ENCODE measurements around the gene PMP22. TPM values are rescaled to one million over a fixed set of nuclear protein-coding genes. Genes with fewer than 3 reads are reported as not detected.

PMP22 gene
- total RNA-seq, 6 donors from 2014 or later: 49.7 to 179 (median 105) TPM

- DNase-seq (peak; percentile 69 to 83), ATAC-seq (ENCODE audit: low FRiP score in 2 of 2) (peak; percentile 56 to 77)
- peak overlapping the region; percentile 86 to 93 (median 88) for H3K27ac ChIP-seq
- WGBS, 2 donors: 5 to 7% methylated on average over 8 to 17 of the region's 17 CpGs
- H3K9me3 ChIP-seq: no peaks in the 10 kb centered on the region
- no peaks in the 10 kb centered on the region for H3K27me3 ChIP-seq
- H3K36me3 ChIP-seq: peaks cover 5 to 13% (median 6%) of the 10 kb centered on the region in 4 donors
- peaks cover 16 to 61% (median 41%) of the 10 kb centered on the region in 4 donors for H3K4me1 ChIP-seq
- TF ChIP-seq EP300 (IDR thresholded peaks at IDR 0.05): no peak
- TF ChIP-seq CTCF (IDR thresholded peaks at IDR 0.05): no peak
- peak in 1 of 4 donors; percentile 19 for TF ChIP-seq POLR2A (IDR thresholded peaks at IDR 0.05)
- peak; percentile 39 to 72 for TF ChIP-seq POLR2AphosphoS5 (IDR thresholded peaks at IDR 0.05)
- H3K4me3 ChIP-seq: peak overlapping the region; percentile 7 to 71 (median 58)
These were observed 1.9 kb downstream of the PMP22 start for GRCh38 chr17:15263206-15263579.

- 3 to 6% methylated on average over 25 to 51 of the region's 60 CpGs for WGBS, 2 donors
These were observed 2.6 kb downstream of the PMP22 start for GRCh38 chr17:15262291-15263205.

GRCh38 chr17:15261802-15262290 is 3.3 kb downstream of the PMP22 start:
- Histone ChIP-seq H3K27me3 (no peaks in the 10 kb centered on the region), H3K27ac (peak overlapping the region; percentile 86 to 93 (median 88)), H3K4me1 (peaks cover 27 to 72% (median 55%) of the 10 kb centered on the region in 4 donors), H3K36me3 (peaks cover 6 to 18% (median 7%) of the 10 kb centered on the region in 4 donors), H3K4me3 (peak overlapping the region; percentile 7 to 71 (median 58)), H3K9me3 (no peaks in the 10 kb centered on the region)
- 0 to 9% methylated on average over 2 to 9 of the region's 9 CpGs for WGBS, 2 donors
- ATAC-seq (ENCODE audit: low FRiP score in 2 of 2): no peak
- DNase-seq: no peak
- TF ChIP-seq POLR2A (IDR thresholded peaks at IDR 0.05): no peak

More at GRCh38 chr17:15262291-15263205, 2.6 kb downstream of the PMP22 start:
- Histone ChIP-seq H3K4me1 (peaks cover 22 to 65% (median 48%) of the 10 kb centered on the region in 4 donors), H3K36me3 (peaks cover 6 to 18% (median 7%) of the 10 kb centered on the region in 4 donors), H3K27ac (peak overlapping the region; percentile 86 to 93 (median 88)), H3K4me3 (peak overlapping the region; percentile 7 to 71 (median 58)), H3K9me3 (no peaks in the 10 kb centered on the region), H3K27me3 (no peaks in the 10 kb centered on the region)
- DNase-seq (peak; percentile 79 to 93), ATAC-seq (ENCODE audit: low FRiP score in 2 of 2) (peak; percentile 89 to 93)
- TF ChIP-seq EP300 (IDR thresholded peaks at IDR 0.05): peak in 2 of 4 donors; percentile 2 to 81
- TF ChIP-seq POLR2A (IDR thresholded peaks at IDR 0.05): peak in 3 of 4 donors; percentile 45 to 90 (median 65)
- peak; percentile 90 to 95 for TF ChIP-seq POLR2AphosphoS5 (IDR thresholded peaks at IDR 0.05)
- no peak for TF ChIP-seq CTCF (IDR thresholded peaks at IDR 0.05)

GRCh38 chr17:15261258-15261801 is 3.8 kb downstream of the PMP22 start:
- WGBS, 2 donors: 4 to 5% methylated on average over 30 to 32 of the region's 32 CpGs
- H3K27ac ChIP-seq: peak overlapping the region; percentile 86 to 93 (median 88)
- no peaks in the 10 kb centered on the region for H3K9me3 ChIP-seq
- ATAC-seq (ENCODE audit: low FRiP score in 2 of 2): peak; percentile 5 to 60
- TF ChIP-seq POLR2A (IDR thresholded peaks at IDR 0.05) (peak in 1 of 4 donors; percentile 6), POLR2AphosphoS5 (IDR thresholded peaks at IDR 0.05) (no peak)
- peaks cover 32 to 70% (median 58%) of the 10 kb centered on the region in 4 donors for H3K4me1 ChIP-seq
- peak in 1 of 2 donors; percentile 85 for DNase-seq
- no peaks in the 10 kb centered on the region for H3K27me3 ChIP-seq
- peaks cover 6 to 23% (median 7%) of the 10 kb centered on the region in 4 donors for H3K36me3 ChIP-seq
- H3K4me3 ChIP-seq: peak overlapping the region; percentile 7 to 71 (median 58)

- ATAC-seq (ENCODE audit: low FRiP score in 2 of 2): peak; percentile 81 to 85
- H3K27me3 ChIP-seq: no peaks in the 10 kb centered on the region
- TF ChIP-seq POLR2AphosphoS5 (IDR thresholded peaks at IDR 0.05) (peak; percentile 42 to 63), POLR2A (IDR thresholded peaks at IDR 0.05) (peak in 2 of 4 donors; percentile 22 to 59), EP300 (IDR thresholded peaks at IDR 0.05) (no peak), CTCF (IDR thresholded peaks at IDR 0.05) (peak; percentile 86 to 97 (median 96))
- peak; percentile 82 to 98 for DNase-seq
- H3K27ac ChIP-seq: peak overlapping the region; percentile 86 to 93 (median 88)
- peak overlapping the region; percentile 12 to 71 (median 58) for H3K4me3 ChIP-seq
- no peaks in the 10 kb centered on the region for H3K9me3 ChIP-seq
- peaks cover 33 to 70% (median 58%) of the 10 kb centered on the region in 4 donors for H3K4me1 ChIP-seq
- WGBS, 2 donors: 1 to 3% methylated on average over 20 to 63 of the region's 67 CpGs
- H3K36me3 ChIP-seq: peaks cover 6 to 30% (median 7%) of the 10 kb centered on the region in 4 donors
These were observed 4.5 kb downstream of the PMP22 start for GRCh38 chr17:15260376-15261257.

All from upper lobe of left lung (tissue), 6 donors.